K562 (cell line): Measurements from ENCODE around the gene KRTAP10-11. TPM values are rescaled to one million over a fixed set of nuclear protein-coding genes. Genes with fewer than 3 reads are reported as not detected.

Source experiments
- ATAC-seq: fragments of 200-7000 bp; cut with Tn5 transposase; 3 replicates; pipeline ENCODE4 v1.9.1; 2020; ENCODE audit warnings: moderate library complexity
- BruUV-seq: library from RNA; stranded (reverse); fragments of 400-500 nt; replicated peaks from 2 replicates; lab custom pipeline; 2021; lab: Mats Ljungman, UMichigan
- CTCF ChIA-PET: fragments of 300-600 bp; formaldehyde crosslinking; extraction: SDS; loops from one replicate; lab custom pipeline; 2021; ENCODE audit warnings: low intra/inter-chr PET ratio; lab: Yijun Ruan, JAX
- POLR2A ChIA-PET: fragments of 300-600, 350-650 bp; sonication (Branson Sonifier 250); formaldehyde crosslinking; extraction: SDS; loops from one replicate; lab custom pipeline; 2021; ENCODE audit warnings: antibody characterized with exemption, inconsistent platforms; lab: Yijun Ruan, JAX
- DNase-seq, 4 experiments: peaks; one replicate each; pipeline versions ENCODE4 v3.0.0 to v3.0.0-alpha.2; 2011 to 2018; ENCODE audit warnings: low spot score in 3 of 4, mixed read lengths in 3 of 4; ENCODE audit errors: extremely low read depth in 1 of 4
- FAIRE-seq: peaks from 2 replicates; lab custom pipeline; 2011; peaks lifted over from hg19 to GRCh38; lab: Jason Lieb, UNC
- H2AFZ ChIP-seq: 2 replicates; pipeline ENCODE4 v1.6.0; 2011; ENCODE audit warnings: low read depth, low read length, control low read depth, inconsistent platforms
- H3K27ac ChIP-seq: fragments of 200-600 bp; 3 replicates; pipeline ENCODE4 v1.8.0; 2011; ENCODE audit warnings: low read depth, mild to moderate bottlenecking, control low read depth, inconsistent platforms, low read length, moderate library complexity, mixed read lengths; ENCODE audit errors: extremely low read depth
- H3K27me3 ChIP-seq, 2 experiments: fragments of 300-600 bp in 1 of 2; 2 replicates in 1 of 2; 3 replicates in 1 of 2; pipeline versions ENCODE4 v1.6.0 to v1.8.0; 2011; ENCODE audit warnings: inconsistent platforms in 2 of 2, low read length in 2 of 2, mild to moderate bottlenecking in 1 of 2, mixed read lengths in 1 of 2, moderate library complexity in 1 of 2; ENCODE audit not compliant: control insufficient read depth in 2 of 2, insufficient read depth in 2 of 2
- H3K36me3 ChIP-seq: fragments of 300-600 bp; 3 replicates; pipeline ENCODE4 v1.8.0; 2011; ENCODE audit warnings: mild to moderate bottlenecking, low read length, inconsistent platforms; ENCODE audit not compliant: control insufficient read depth, insufficient read depth
- H3K4me1 ChIP-seq, 2 experiments: fragments of 200-600 bp in 1 of 2; replicated peaks in 1 of 2; 2 replicates in 1 of 2; 3 replicates in 1 of 2; pipeline versions ENCODE4 v1.5.1 to v1.8.0; 2011; ENCODE audit warnings: inconsistent platforms in 2 of 2, low read length in 2 of 2, mild to moderate bottlenecking in 1 of 2, mixed read lengths in 1 of 2, moderate library complexity in 1 of 2; ENCODE audit not compliant: control insufficient read depth in 2 of 2, insufficient read depth in 2 of 2
- H3K4me2 ChIP-seq: 2 replicates; pipeline ENCODE4 v1.6.1; 2011; ENCODE audit warnings: low read length, control low read depth, inconsistent platforms, mixed read lengths; ENCODE audit not compliant: insufficient read depth
- H3K4me3 ChIP-seq: fragments of 200-600 bp; sonication (generic), shearing (Covaris generic); 2 replicates; pipeline ENCODE4 v1.5.1; 2016; ENCODE audit warnings: control low read depth, inconsistent platforms
- H3K79me2 ChIP-seq: fragments of 200-600 bp; 3 replicates; pipeline ENCODE4 v1.8.0; 2011; ENCODE audit warnings: low read length, inconsistent platforms; ENCODE audit not compliant: control insufficient read depth, insufficient read depth
- H3K9ac ChIP-seq, 2 experiments: 2 replicates each; pipeline versions ENCODE4 v1.6.0 to v1.6.1; 2011; ENCODE audit warnings: low read depth in 2 of 2, low read length in 2 of 2, control low read depth in 1 of 2, inconsistent platforms in 1 of 2, mild to moderate bottlenecking in 1 of 2, mixed read lengths in 1 of 2; ENCODE audit not compliant: insufficient read depth in 1 of 2
- H3K9me1 ChIP-seq: one replicate; pipeline ENCODE4 v1.6.0; 2011; ENCODE audit warnings: inconsistent platforms, mild to moderate bottlenecking, low read length, moderate library complexity; ENCODE audit not compliant: control insufficient read depth, insufficient read depth
- H3K9me3 ChIP-seq: replicated peaks from 2 replicates; pipeline ENCODE4 v1.5.1; 2011; ENCODE audit warnings: low read depth, low read length, inconsistent platforms; ENCODE audit not compliant: control insufficient read depth, insufficient read depth
- H4K20me1 ChIP-seq: replicated peaks from 2 replicates; pipeline ENCODE4 v1.6.1; 2011; ENCODE audit warnings: low read length, inconsistent platforms, mixed read lengths; ENCODE audit not compliant: control insufficient read depth, insufficient read depth
- BRF1 ChIP-seq: IDR thresholded peaks from 3 replicates; pipeline ENCODE4 v1.6.1; 2011; ENCODE audit warnings: borderline replicate concordance, mild to moderate bottlenecking; ENCODE audit not compliant: insufficient read length; ENCODE audit errors: extremely low read depth
- CBFB ChIP-seq: sonication (generic); formaldehyde crosslinking; IDR thresholded peaks from 2 replicates; pipeline ENCODE4 v1.4.0; 2020; ENCODE audit warnings: mild to moderate bottlenecking, missing genetic modification reagents
- FOXK2 ChIP-seq, 2 experiments: fragments of 450-650 bp; IDR thresholded peaks in 1 of 2; conservative IDR thresholded peaks in 1 of 2; 2 replicates each; pipeline ENCODE4 v1.6.1; 2016; ENCODE audit warnings: low read depth in 2 of 2, mild to moderate bottlenecking in 1 of 2
- FOXP4 ChIP-seq: sonication (generic); formaldehyde crosslinking; IDR thresholded peaks from 2 replicates; pipeline ENCODE4 v1.8.0; 2022; ENCODE audit warnings: mild to moderate bottlenecking, missing genetic modification reagents, borderline replicate concordance
- MTA1 ChIP-seq: fragments of 450-650 bp; IDR thresholded peaks from 2 replicates; pipeline ENCODE4 v1.6.1; 2017; ENCODE audit warnings: borderline replicate concordance
- NR2F6 ChIP-seq: fragments of 450-650 bp; formaldehyde crosslinking; IDR thresholded peaks from 2 replicates; pipeline ENCODE4 v1.4.0; 2020; ENCODE audit warnings: mild to moderate bottlenecking
- RBM15 ChIP-seq: fragments of 200-400 bp; formaldehyde crosslinking; IDR thresholded peaks from 2 replicates; pipeline ENCODE4 v1.6.1; 2018; ENCODE audit warnings: mild to moderate bottlenecking, low read length, moderate library complexity; ENCODE audit not compliant: insufficient read depth
- SMC3 ChIP-seq: conservative IDR thresholded peaks from 2 replicates; pipeline ENCODE4 v1.6.1; 2011; ENCODE audit warnings: low read depth, low read length, improper control_type of control experiment; ENCODE audit not compliant: insufficient read depth
- WGBS: fragments of 100-300 bp; shearing (Covaris generic); methylation state at CpG from one replicate; pipeline ENCODE4 v1.1.6; 2016; ENCODE audit warnings: low coverage, mixed read lengths; ENCODE audit not compliant: insufficient coverage; ENCODE audit errors: missing lambda C conversion rate; 5-methylcytosine and 5-hydroxymethylcytosine counted together
- in situ Hi-C: fragments of 300-500 bp; cut with MboI; formaldehyde crosslinking; loops from 4 replicates; pipeline ENCODE4 v1.15.0; 2018; ENCODE audit warnings: inconsistent platforms, mixed read lengths
- intact Hi-C: fragments of 100-400 bp; cut with micrococcal nuclease; formaldehyde crosslinking; loops from 2 replicates; pipeline ENCODE4 v1.14.2; 2022
- polyA plus RNA-seq, 8 experiments: library from polyadenylated mRNA; depleted of rRNA in 4 of 8; stranded (reverse) in 5 of 8; unstranded in 3 of 8; fragments of >200 nt; fragmentation: Nextera tagmentation in 2 of 8; fragmentation: Illumina TruSeq in 1 of 8; extraction: Ambion mirVana in 2 of 8; extraction: Trizol in 1 of 8; gene quantifications; 2 replicates each; pipeline versions ENCODE4 v1.2.1 to v1.2.3, GENCODE V29; 2011 to 2014; ENCODE audit warnings: inconsistent platforms in 1 of 8, missing spikeins in 1 of 8
- total RNA-seq, 7 experiments: library from RNA; depleted of rRNA in 6 of 7; stranded (reverse); fragments of >200 nt in 6 of 7; fragmentation: Illumina TruSeq in 2 of 7; extraction: Trizol in 2 of 7; gene quantifications; 2 replicates each; pipeline versions ENCODE4 v1.2.1 to v1.2.3, GENCODE V29; 2011 to 2021; ENCODE audit warnings: low replicate concordance in 1 of 7
- TF ChIP-seq, protein P1 (sequence below): fragments of 250-450 bp; sonication (Bioruptor Pico); IDR thresholded peaks from 2 replicates; pipeline ENCODE4 v1.5.0; 2021
- TF ChIP-seq, protein P2 (sequence below): fragments of 450-650 bp; IDR thresholded peaks from 2 replicates; pipeline ENCODE4 v1.6.1; 2018; ENCODE audit not compliant: partially characterized antibody
- TF ChIP-seq, protein P3 (sequence below): fragments of 450-650 bp; IDR thresholded peaks from 2 replicates; pipeline ENCODE4 v1.6.1; 2016

KRTAP10-11 gene
- total and polyA plus RNA-seq, 9 of the 15 experiments (the other 6 are each of a cell fraction or from before 2014, with no cell fraction given) = not detected

GRCh38 chr21:44630440-44630839 is 15.8 kb upstream of the KRTAP10-11 start:
- H3K4me2 ChIP-seq = no peak overlapping the region
- H4K20me1 ChIP-seq = no peaks in the 10 kb centered on the region
- no peak overlapping the region for H3K27ac ChIP-seq
- no TSS peak for BruUV-seq
- H3K36me3 ChIP-seq = no peaks in the 10 kb centered on the region
- H3K9ac ChIP-seq = no peak overlapping the region
- TF ChIP-seq, protein P1, sequence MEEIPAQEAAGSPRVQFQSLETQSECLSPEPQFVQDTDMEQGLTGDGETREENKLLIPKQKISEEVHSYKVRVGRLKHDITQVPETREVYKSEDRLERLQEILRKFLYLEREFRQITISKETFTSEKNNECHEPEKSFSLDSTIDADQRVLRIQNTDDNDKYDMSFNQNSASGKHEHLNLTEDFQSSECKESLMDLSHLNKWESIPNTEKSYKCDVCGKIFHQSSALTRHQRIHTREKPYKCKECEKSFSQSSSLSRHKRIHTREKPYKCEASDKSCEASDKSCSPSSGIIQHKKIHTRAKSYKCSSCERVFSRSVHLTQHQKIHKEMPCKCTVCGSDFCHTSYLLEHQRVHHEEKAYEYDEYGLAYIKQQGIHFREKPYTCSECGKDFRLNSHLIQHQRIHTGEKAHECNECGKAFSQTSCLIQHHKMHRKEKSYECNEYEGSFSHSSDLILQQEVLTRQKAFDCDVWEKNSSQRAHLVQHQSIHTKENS (CRISPR knock-in tag) = no peak
- TF ChIP-seq RBM15 (no peak), NR2F6 (no peak), BRF1 (no peak), SMC3 (no peak), CBFB (CRISPR knock-in tag) (no peak), FOXP4 (CRISPR knock-in tag) (no peak), FOXK2 (conservative IDR thresholded peaks at IDR 0.05 in 1 of 2, IDR thresholded peaks at IDR 0.05 in 1 of 2; ENCODE audit: low read depth in 2 of 2) (no peak), MTA1 (no peak)
- TF ChIP-seq, protein P2, sequence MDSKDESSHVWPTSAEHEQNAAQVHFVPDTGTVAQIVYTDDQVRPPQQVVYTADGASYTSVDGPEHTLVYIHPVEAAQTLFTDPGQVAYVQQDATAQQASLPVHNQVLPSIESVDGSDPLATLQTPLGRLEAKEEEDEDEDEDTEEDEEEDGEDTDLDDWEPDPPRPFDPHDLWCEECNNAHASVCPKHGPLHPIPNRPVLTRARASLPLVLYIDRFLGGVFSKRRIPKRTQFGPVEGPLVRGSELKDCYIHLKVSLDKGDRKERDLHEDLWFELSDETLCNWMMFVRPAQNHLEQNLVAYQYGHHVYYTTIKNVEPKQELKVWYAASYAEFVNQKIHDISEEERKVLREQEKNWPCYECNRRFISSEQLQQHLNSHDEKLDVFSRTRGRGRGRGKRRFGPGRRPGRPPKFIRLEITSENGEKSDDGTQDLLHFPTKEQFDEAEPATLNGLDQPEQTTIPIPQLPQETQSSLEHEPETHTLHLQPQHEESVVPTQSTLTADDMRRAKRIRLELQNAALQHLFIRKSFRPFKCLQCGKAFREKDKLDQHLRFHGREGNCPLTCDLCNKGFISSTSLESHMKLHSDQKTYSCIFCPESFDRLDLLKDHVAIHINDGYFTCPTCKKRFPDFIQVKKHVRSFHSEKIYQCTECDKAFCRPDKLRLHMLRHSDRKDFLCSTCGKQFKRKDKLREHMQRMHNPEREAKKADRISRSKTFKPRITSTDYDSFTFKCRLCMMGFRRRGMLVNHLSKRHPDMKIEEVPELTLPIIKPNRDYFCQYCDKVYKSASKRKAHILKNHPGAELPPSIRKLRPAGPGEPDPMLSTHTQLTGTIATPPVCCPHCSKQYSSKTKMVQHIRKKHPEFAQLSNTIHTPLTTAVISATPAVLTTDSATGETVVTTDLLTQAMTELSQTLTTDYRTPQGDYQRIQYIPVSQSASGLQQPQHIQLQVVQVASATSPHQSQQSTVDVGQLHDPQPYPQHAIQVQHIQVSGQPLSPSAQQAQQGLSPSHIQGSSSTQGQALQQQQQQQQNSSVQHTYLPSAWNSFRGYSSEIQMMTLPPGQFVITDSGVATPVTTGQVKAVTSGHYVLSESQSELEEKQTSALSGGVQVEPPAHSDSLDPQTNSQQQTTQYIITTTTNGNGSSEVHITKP = no peak
- TF ChIP-seq, protein P3, sequence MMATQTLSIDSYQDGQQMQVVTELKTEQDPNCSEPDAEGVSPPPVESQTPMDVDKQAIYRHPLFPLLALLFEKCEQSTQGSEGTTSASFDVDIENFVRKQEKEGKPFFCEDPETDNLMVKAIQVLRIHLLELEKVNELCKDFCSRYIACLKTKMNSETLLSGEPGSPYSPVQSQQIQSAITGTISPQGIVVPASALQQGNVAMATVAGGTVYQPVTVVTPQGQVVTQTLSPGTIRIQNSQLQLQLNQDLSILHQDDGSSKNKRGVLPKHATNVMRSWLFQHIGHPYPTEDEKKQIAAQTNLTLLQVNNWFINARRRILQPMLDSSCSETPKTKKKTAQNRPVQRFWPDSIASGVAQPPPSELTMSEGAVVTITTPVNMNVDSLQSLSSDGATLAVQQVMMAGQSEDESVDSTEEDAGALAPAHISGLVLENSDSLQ = no peak
- FAIRE-seq (no peak), ATAC-seq (no peak), DNase-seq (no peak)
- no peak overlapping the region for H3K4me3 ChIP-seq
- H3K27me3 ChIP-seq = peaks cover 0 to 6% of the 10 kb centered on the region in 2 experiments; a peak in 1 of 5 replicates
- POLR2A ChIA-PET = interaction anchor here (0.7 kb wide), 1 partner anchor 113 kb away, joined by 3 read pairs; no protein-coding TSS in a partner anchor
- WGBS = 21% methylated on average over 2 of the region's 2 CpGs
- H3K4me1 ChIP-seq = no peaks in the 10 kb centered on the region
- H3K79me2 ChIP-seq = no peaks in the 10 kb centered on the region
- CTCF ChIA-PET = no interaction called here
- H2AFZ ChIP-seq = no peak overlapping the region
- intact Hi-C loops (no loop called here), in situ Hi-C loops (no loop called here)
- peaks cover 5% of the 10 kb centered on the region; the same call in 1 of the 2 replicates for H3K9me3 ChIP-seq
- no peaks in the 10 kb centered on the region for H3K9me1 ChIP-seq
